ENCODE measurements around the gene AQP12B. TPM values are rescaled to one million over a fixed set of nuclear protein-coding genes. Genes with fewer than 3 reads are reported as not detected.

AQP12B gene
- total RNA-seq, 1 donor from 2014 or later: not detected

Other genes with a start within 250 kb of the AQP12B start
- gene GPC1, start 247.2 kb downstream of the AQP12B start, total RNA-seq: 21.9 and 25.6 TPM in 2 replicates
- 23.7 and 25.1 TPM in 2 replicates for gene ANKMY1, start 124.9 kb downstream of the AQP12B start, total RNA-seq
- 4.8 and 6.5 TPM in 2 replicates for gene DUSP28, start 122.5 kb downstream of the AQP12B start, total RNA-seq
- gene RNPEPL1, start 114.4 kb downstream of the AQP12B start, total RNA-seq: 67.3 and 71.3 TPM in 2 replicates
- 49.6 and 51.1 TPM in 2 replicates for gene CAPN10, start 96.2 kb downstream of the AQP12B start, total RNA-seq
- 24.9 and 27.4 TPM in 2 replicates for gene GPR35, start 57.4 kb downstream of the AQP12B start, total RNA-seq
- not detected in 2 replicates for gene AQP12A, start 9.0 kb upstream of the AQP12B start, total RNA-seq
- gene KIF1A, start 137.3 kb upstream of the AQP12B start, total RNA-seq: 0.97 and 2.2 TPM in 2 replicates
- gene AGXT, start 185.9 kb upstream of the AQP12B start, total RNA-seq: not detected in 2 replicates
- not detected in 2 replicates for gene MAB21L4, start 213.3 kb upstream of the AQP12B start, total RNA-seq
- gene CROCC2, start 223.5 kb upstream of the AQP12B start, total RNA-seq: not detected in 2 replicates

Measured in activated T-helper 2 cell treated with anti-CD3 and anti-CD28 coated beads, Interferon-gamma antibody, Interleukin-2, Interleukin-4, amounts not matched to agents 10 μg/mL and 5 μg/mL and 100 μg/mL, durations not matched to agents 14 hours and 24 hours and 36 hours (primary cell).